GM12878 (cell line): ENCODE measurements around the gene CHST15. TPM values are rescaled to one million over a fixed set of nuclear protein-coding genes. Genes with fewer than 3 reads are reported as not detected.

ENCODE experiments used
- ATAC-seq: fragments of 200-7000 bp; cut with Tn5 transposase; 3 replicates; pipeline ENCODE4 v1.9.1; 2020; ENCODE audit warnings: mild to moderate bottlenecking, moderate library complexity
- BruUV-seq: library from RNA; stranded (reverse); fragments of 400-500 nt; replicated peaks from 2 replicates; lab custom pipeline; 2021; lab: Mats Ljungman, UMichigan
- CTCF ChIA-PET: fragments of 300-600 bp; sonication (Branson Sonifier 250); formaldehyde crosslinking; extraction: SDS; loops from one replicate; lab custom pipeline; 2021; ENCODE audit warnings: inconsistent platforms; lab: Yijun Ruan, JAX
- POLR2A ChIA-PET: fragments of 350-600 bp; formaldehyde crosslinking; extraction: SDS; loops from one replicate; lab custom pipeline; 2021; ENCODE audit warnings: inconsistent platforms; lab: Charles Lee
- RAD21 ChIA-PET: fragments of 300-600 bp; sonication (Branson Sonifier 250); formaldehyde crosslinking; loops from one replicate; lab custom pipeline; 2023; ENCODE audit warnings: antibody characterized with exemption; ENCODE audit not compliant: unreplicated experiment; lab: Charles Lee
- SMC1A ChIA-PET: fragments of 300-600 bp; sonication (Branson Sonifier 250); formaldehyde crosslinking; loops from one replicate; lab custom pipeline; 2023; ENCODE audit not compliant: unreplicated experiment, uncharacterized antibody; lab: Charles Lee
- DNase-seq: peaks from one replicate; pipeline ENCODE4 v3.0.0-alpha.2; 2011; ENCODE audit warnings: low read depth, low spot score
- FAIRE-seq: peaks from 3 replicates; lab custom pipeline; 2011; peaks lifted over from hg19 to GRCh38; lab: Jason Lieb, UNC
- H2AFZ ChIP-seq: 2 replicates; pipeline ENCODE4 v1.6.0; 2011; ENCODE audit warnings: low read depth, low read length, control low read depth; ENCODE audit not compliant: control insufficient read depth
- H3K27ac ChIP-seq: 2 replicates; pipeline ENCODE4 v1.5.1; 2011; ENCODE audit warnings: control low read depth; ENCODE audit not compliant: control insufficient read depth, insufficient read depth
- H3K27me3 ChIP-seq, 2 experiments: replicated peaks in 1 of 2; 2 replicates each; pipeline versions ENCODE4 v1.6.0 to v1.6.1; 2011; ENCODE audit warnings: low read length in 1 of 2; ENCODE audit not compliant: control insufficient read depth in 2 of 2, insufficient read depth in 2 of 2
- H3K36me3 ChIP-seq, 2 experiments: 2 replicates each; pipeline ENCODE4 v1.5.1; 2011; ENCODE audit warnings: low read length in 1 of 2; ENCODE audit not compliant: control insufficient read depth in 2 of 2, insufficient read depth in 2 of 2
- H3K4me1 ChIP-seq: 2 replicates; pipeline ENCODE4 v1.6.1; 2011; ENCODE audit warnings: mild to moderate bottlenecking, low read length, moderate library complexity, mixed read lengths; ENCODE audit not compliant: control insufficient read depth, insufficient read depth
- H3K4me2 ChIP-seq: 2 replicates; pipeline ENCODE4 v1.6.0; 2011; ENCODE audit warnings: control low read depth; ENCODE audit not compliant: control insufficient read depth, insufficient read depth
- H3K4me3 ChIP-seq: fragments of 200-600 bp; sonication (generic); 2 replicates; pipeline ENCODE4 v1.5.1; 2016
- H3K79me2 ChIP-seq: 2 replicates; pipeline ENCODE4 v1.6.0; 2011; ENCODE audit warnings: low read length; ENCODE audit not compliant: control insufficient read depth, insufficient read depth
- H3K9ac ChIP-seq: 2 replicates; pipeline ENCODE4 v1.8.0; 2011; ENCODE audit warnings: low read length, control low read depth, mixed read lengths; ENCODE audit not compliant: control insufficient read depth, insufficient read depth
- H3K9me3 ChIP-seq: replicated peaks from 3 replicates; pipeline ENCODE4 v1.5.1; 2011; ENCODE audit warnings: mild to moderate bottlenecking, low read length; ENCODE audit not compliant: control insufficient read depth, insufficient read depth
- H4K20me1 ChIP-seq: 2 replicates; pipeline ENCODE4 v1.6.0; 2011; ENCODE audit not compliant: control insufficient read depth, insufficient read depth
- E2F4 ChIP-seq: IDR thresholded peaks from 2 replicates; pipeline ENCODE4 v1.6.1; 2012; ENCODE audit warnings: low read depth, low read length, improper control_type of control experiment
- FOXM1 ChIP-seq: IDR thresholded peaks from 2 replicates; pipeline ENCODE4 v1.6.1; 2012; ENCODE audit warnings: low read depth, mild to moderate bottlenecking, inconsistent platforms, low read length, moderate library complexity
- IKZF1 ChIP-seq: fragments of 450-650 bp; conservative IDR thresholded peaks from 2 replicates; pipeline ENCODE4 v1.6.1; 2017; ENCODE audit warnings: antibody characterized with exemption, mild to moderate bottlenecking
- NFYA ChIP-seq: IDR thresholded peaks from 2 replicates; pipeline ENCODE4 v1.6.1; 2011; ENCODE audit warnings: low read depth, mild to moderate bottlenecking, low read length, improper control_type of control experiment, borderline replicate concordance
- RCOR1 ChIP-seq: conservative IDR thresholded peaks from 2 replicates; pipeline ENCODE4 v1.6.1; 2012; ENCODE audit warnings: low read depth, low read length, improper control_type of control experiment
- TARDBP ChIP-seq: IDR thresholded peaks from 2 replicates; pipeline ENCODE4 v1.6.1; 2016; ENCODE audit warnings: borderline replicate concordance
- whole genome bisulfite sequencing: methylation state at CpG from one replicate; pipeline ENCODE4 v1.1.6; 2016; ENCODE audit warnings: low lambda C conversion rate; ENCODE audit not compliant: insufficient replicate concordance, insufficient coverage; ENCODE audit errors: missing lambda C conversion rate; 5-methylcytosine and 5-hydroxymethylcytosine counted together
- in situ Hi-C: fragments of 300-500 bp; cut with MboI; formaldehyde crosslinking; loops from 9 replicates; pipeline ENCODE4 v1.14.3; 2018; ENCODE audit warnings: mixed read lengths
- intact Hi-C: fragments of 100-400 bp; cut with micrococcal nuclease; formaldehyde crosslinking; loops from one replicate; pipeline ENCODE4 v1.14.2; 2022; ENCODE audit not compliant: unreplicated experiment
- polyA plus RNA-seq, 11 experiments: library from polyadenylated mRNA; depleted of rRNA in 4 of 11; unstranded in 6 of 11; stranded (reverse) in 5 of 11; fragments of >200 nt; fragmentation: Nextera tagmentation in 4 of 11; fragmentation: Illumina TruSeq in 1 of 11; extraction: Ambion mirVana in 4 of 11; extraction: Trizol in 1 of 11; gene quantifications; 1 replicate in 1 of 11; 2 replicates in 10 of 11; pipeline versions ENCODE4 v1.2.1 to v1.2.3, GENCODE V29; 2011 to 2016; ENCODE audit warnings: inconsistent platforms in 2 of 11, missing spikeins in 2 of 11, low read depth in 1 of 11
- total RNA-seq, 4 experiments: library from RNA; depleted of rRNA in 3 of 4; stranded (reverse); fragments of >200 nt in 3 of 4; fragmentation: Illumina TruSeq in 1 of 4; extraction: Trizol in 1 of 4; gene quantifications; 2 replicates each; pipeline versions ENCODE4 v1.2.1 to v1.2.3, GENCODE V29; 2013 to 2021

CHST15 gene
- total and polyA plus RNA-seq, 10 of the 15 experiments (the other 5 are each of a cell fraction or from before 2014, with no cell fraction given), result 0.02 to 0.53 (median 0.05) TPM; not detected in 1

- no peaks in the 10 kb centered on the region for H3K36me3 ChIP-seq
- no peak overlapping the region for H3K4me3 ChIP-seq
- TF ChIP-seq IKZF1 (no peak), TARDBP (no peak), NFYA (no peak), E2F4 (no peak), FOXM1 (no peak), RCOR1 (no peak)
- intact Hi-C loops (no loop called here), in situ Hi-C loops (no loop called here)
- H3K4me2 ChIP-seq, result no peak overlapping the region
- SMC1A ChIA-PET, result no interaction called here
- CTCF ChIA-PET, result interaction anchor here (0.9 to 1.5 kb wide), 2 partner anchors 83 to 131 kb away, joined by 3 to 6 read pairs; no protein-coding TSS in a partner anchor
- H3K9ac ChIP-seq, result no peak overlapping the region
- H3K79me2 ChIP-seq, result no peaks in the 10 kb centered on the region
- 33% methylated on average over 4 of the region's 4 CpGs for WGBS
- H3K27me3 ChIP-seq, result peaks cover 0 to 4% of the 10 kb centered on the region in 2 experiments; a peak in 1 of 4 replicates
- no peak overlapping the region for H3K27ac ChIP-seq
- no peak for DNase-seq
- no peak overlapping the region for H2AFZ ChIP-seq
- H4K20me1 ChIP-seq, result no peaks in the 10 kb centered on the region
- no TSS peak for BruUV-seq
- peaks cover 5% of the 10 kb centered on the region; the same call in 1 of the 2 replicates for H3K4me1 ChIP-seq
- RAD21 ChIA-PET, result no interaction called here
- POLR2A ChIA-PET, result no interaction called here
- FAIRE-seq, result no peak
- no peaks in the 10 kb centered on the region; the same call in 2 of the 3 replicates for H3K9me3 ChIP-seq
- ATAC-seq, result no peak
Measured at GRCh38 chr10:124078028-124078427, 15.4 kb downstream of the CHST15 start.
